ENCODE measurements around the gene STRIP2.

DNA sequence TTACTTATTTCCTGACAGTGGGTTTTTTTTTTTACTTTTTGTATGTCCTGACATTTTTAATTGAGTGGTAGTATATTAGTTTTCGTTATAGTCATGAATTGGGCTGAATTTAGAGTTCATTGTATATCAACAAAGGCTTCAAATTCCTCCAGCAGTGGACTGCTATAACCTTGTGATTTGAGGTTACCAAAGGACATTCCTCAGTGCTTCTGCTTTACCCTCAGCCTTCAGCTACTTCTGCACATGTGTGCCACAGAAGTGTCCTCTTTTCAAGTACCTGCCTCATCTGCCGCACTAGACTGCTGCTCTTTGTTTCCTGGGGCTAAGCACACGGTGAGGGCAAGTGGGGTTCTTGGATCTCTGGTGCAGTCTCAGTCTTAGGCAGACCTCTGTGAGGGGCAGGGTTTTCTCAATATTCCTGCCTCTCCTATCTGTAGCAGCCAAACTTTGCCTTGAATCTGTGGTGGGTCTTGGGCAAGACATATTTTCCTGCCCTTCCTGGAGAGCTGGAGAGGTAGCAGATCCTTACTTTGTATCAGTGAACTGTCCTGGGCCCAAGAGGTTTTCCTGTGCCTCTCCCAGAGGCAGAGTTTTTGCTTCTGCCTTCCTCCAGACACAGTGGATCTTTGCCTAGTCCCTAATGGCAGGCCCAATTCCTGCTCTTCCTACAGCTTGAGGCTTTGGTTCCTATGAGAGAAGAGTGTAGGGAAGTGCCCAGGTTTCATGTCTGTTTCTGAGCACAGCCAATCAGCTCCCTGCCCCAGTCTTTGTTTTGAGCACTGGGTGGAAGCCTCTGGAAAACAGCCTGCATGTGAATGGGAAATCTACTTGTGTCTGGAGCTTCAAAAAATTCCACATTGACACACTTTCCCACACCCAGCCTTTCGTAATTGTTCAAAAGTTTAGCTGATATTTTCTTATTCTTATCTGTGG, 39.0 kb upstream of the STRIP2 start:
- TF ChIP-seq, protein P1, sequence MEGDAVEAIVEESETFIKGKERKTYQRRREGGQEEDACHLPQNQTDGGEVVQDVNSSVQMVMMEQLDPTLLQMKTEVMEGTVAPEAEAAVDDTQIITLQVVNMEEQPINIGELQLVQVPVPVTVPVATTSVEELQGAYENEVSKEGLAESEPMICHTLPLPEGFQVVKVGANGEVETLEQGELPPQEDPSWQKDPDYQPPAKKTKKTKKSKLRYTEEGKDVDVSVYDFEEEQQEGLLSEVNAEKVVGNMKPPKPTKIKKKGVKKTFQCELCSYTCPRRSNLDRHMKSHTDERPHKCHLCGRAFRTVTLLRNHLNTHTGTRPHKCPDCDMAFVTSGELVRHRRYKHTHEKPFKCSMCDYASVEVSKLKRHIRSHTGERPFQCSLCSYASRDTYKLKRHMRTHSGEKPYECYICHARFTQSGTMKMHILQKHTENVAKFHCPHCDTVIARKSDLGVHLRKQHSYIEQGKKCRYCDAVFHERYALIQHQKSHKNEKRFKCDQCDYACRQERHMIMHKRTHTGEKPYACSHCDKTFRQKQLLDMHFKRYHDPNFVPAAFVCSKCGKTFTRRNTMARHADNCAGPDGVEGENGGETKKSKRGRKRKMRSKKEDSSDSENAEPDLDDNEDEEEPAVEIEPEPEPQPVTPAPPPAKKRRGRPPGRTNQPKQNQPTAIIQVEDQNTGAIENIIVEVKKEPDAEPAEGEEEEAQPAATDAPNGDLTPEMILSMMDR (IDR thresholded peaks at IDR 0.05): no peak
- TF ChIP-seq POLR2A (IDR thresholded peaks at IDR 0.05): no peak
